ENCODE results near the gene S100A12.

DNA sequence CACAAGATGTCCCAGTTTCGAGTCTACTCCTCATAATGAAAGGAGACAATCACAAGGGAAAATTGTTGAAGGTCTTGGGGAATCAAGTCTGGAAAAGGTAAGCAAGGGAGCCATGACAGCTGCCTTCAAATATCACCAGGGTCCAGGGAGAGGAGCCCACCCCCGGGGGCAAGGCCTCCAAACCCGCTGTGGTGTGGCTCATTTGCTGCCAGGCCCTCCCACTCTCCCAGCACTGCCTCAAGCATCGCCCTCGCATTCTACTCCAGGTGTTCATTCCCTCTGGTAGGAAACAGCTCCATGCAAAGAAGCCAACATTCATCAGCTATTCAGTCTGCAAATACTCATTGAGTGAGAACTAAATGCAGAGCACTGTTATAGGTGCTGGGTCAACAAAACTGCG, 9.2 kb downstream of the S100A12 start:
- TF ChIP-seq JUN (IDR thresholded peaks at IDR 0.05; ENCODE audit: borderline replicate concordance, insufficient read depth, insufficient read length, low read depth) (no peak), GATA2 (IDR thresholded peaks at IDR 0.05; ENCODE audit: insufficient read depth, insufficient read length, low read depth, low read length) (no peak), POLR2AphosphoS5 (IDR thresholded peaks at IDR 0.05; ENCODE audit: insufficient read depth, low read depth, low read length) (no peak), EZH2 (IDR thresholded peaks at IDR 0.05; ENCODE audit: borderline replicate concordance, low read depth, low read length, severe bottlenecking) (no peak)
- TF ChIP-seq, protein P1, sequence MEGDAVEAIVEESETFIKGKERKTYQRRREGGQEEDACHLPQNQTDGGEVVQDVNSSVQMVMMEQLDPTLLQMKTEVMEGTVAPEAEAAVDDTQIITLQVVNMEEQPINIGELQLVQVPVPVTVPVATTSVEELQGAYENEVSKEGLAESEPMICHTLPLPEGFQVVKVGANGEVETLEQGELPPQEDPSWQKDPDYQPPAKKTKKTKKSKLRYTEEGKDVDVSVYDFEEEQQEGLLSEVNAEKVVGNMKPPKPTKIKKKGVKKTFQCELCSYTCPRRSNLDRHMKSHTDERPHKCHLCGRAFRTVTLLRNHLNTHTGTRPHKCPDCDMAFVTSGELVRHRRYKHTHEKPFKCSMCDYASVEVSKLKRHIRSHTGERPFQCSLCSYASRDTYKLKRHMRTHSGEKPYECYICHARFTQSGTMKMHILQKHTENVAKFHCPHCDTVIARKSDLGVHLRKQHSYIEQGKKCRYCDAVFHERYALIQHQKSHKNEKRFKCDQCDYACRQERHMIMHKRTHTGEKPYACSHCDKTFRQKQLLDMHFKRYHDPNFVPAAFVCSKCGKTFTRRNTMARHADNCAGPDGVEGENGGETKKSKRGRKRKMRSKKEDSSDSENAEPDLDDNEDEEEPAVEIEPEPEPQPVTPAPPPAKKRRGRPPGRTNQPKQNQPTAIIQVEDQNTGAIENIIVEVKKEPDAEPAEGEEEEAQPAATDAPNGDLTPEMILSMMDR (IDR thresholded peaks at IDR 0.05; ENCODE audit: extremely low read depth in 1 of 2, insufficient read depth in 1 of 2, low read depth in 1 of 2, low read length in 2 of 2), result no peak
